HEK293 (cell line): Measurements from ENCODE around the gene KRT40.

Source experiments
- CTCF ChIA-PET: fragments of 350-600 bp; formaldehyde crosslinking; extraction: SDS; loops from one replicate; lab custom pipeline; 2021; ENCODE audit warnings: antibody characterized with exemption; lab: Yijun Ruan, JAX
- POLR2A ChIA-PET: fragments of 300-600 bp; formaldehyde crosslinking; extraction: SDS; loops from one replicate; lab custom pipeline; 2020; ENCODE audit warnings: antibody characterized with exemption, inconsistent platforms; lab: Yijun Ruan, JAX
- H3K27ac ChIP-seq: fragments of 200-500 bp; sonication (Bioruptor generic); 2 replicates; pipeline ENCODE4 v1.5.1; 2014; ENCODE audit warnings: low read depth, low read length, control low read depth, inconsistent platforms; ENCODE audit errors: extremely low read depth
- H3K36me3 ChIP-seq, 2 experiments: fragments of 200-500 bp in 1 of 2; sonication (Bioruptor generic) in 1 of 2; 1 replicate in 1 of 2; 2 replicates in 1 of 2; pipeline ENCODE4 v1.5.1; 2014 to 2017; ENCODE audit warnings: inconsistent platforms in 2 of 2, low read length in 2 of 2; ENCODE audit not compliant: control insufficient read depth in 2 of 2, insufficient read depth in 1 of 2
- H3K4me1 ChIP-seq: fragments of 200-500 bp; sonication (Bioruptor generic); 2 replicates; pipeline ENCODE4 v1.5.1; 2014; ENCODE audit warnings: mild to moderate bottlenecking, low read length, inconsistent platforms; ENCODE audit not compliant: control insufficient read depth, insufficient read depth
- H3K4me3 ChIP-seq: 2 replicates; pipeline ENCODE4 v1.5.1; 2011; ENCODE audit warnings: low read depth, mild to moderate bottlenecking, control low read depth, low read length, moderate library complexity
- H3K9me3 ChIP-seq: fragments of 200-500 bp; sonication (Bioruptor generic); 2 replicates; pipeline ENCODE4 v1.5.1; 2014; ENCODE audit warnings: low read depth, low read length, inconsistent platforms; ENCODE audit not compliant: control insufficient read depth, insufficient read depth
- ATF2 ChIP-seq: fragments of 450-650 bp; formaldehyde crosslinking; IDR thresholded peaks from 2 replicates; pipeline ENCODE4 v1.5.1; 2016; ENCODE audit warnings: missing biosample characterization, missing genetic modification characterization, low read depth
- BCL11A ChIP-seq: fragments of 450-650 bp; formaldehyde crosslinking; IDR thresholded peaks from 2 replicates; pipeline ENCODE4 v1.5.1; 2016; ENCODE audit warnings: low read depth, missing biosample characterization, missing genetic modification characterization
- BCL11B ChIP-seq: fragments of 450-650 bp; formaldehyde crosslinking; IDR thresholded peaks from 2 replicates; pipeline ENCODE4 v1.5.1; 2016; ENCODE audit warnings: low read depth, missing biosample characterization, missing genetic modification characterization
- HIC1 ChIP-seq: fragments of 450-650 bp; formaldehyde crosslinking; IDR thresholded peaks from 2 replicates; pipeline ENCODE4 v1.5.1; 2016; ENCODE audit warnings: missing biosample characterization, missing genetic modification characterization
- IKZF3 ChIP-seq: fragments of 450-650 bp; IDR thresholded peaks from 2 replicates; pipeline ENCODE4 v1.5.0; 2018; ENCODE audit warnings: missing biosample characterization, mild to moderate bottlenecking, missing genetic modification characterization, moderate library complexity
- RBAK ChIP-seq: fragments of 450-650 bp; formaldehyde crosslinking; IDR thresholded peaks from 2 replicates; pipeline ENCODE4 v1.5.1; 2016; ENCODE audit warnings: missing biosample characterization, missing genetic modification characterization
- SCRT1 ChIP-seq: fragments of 450-650 bp; formaldehyde crosslinking; IDR thresholded peaks from 2 replicates; pipeline ENCODE4 v1.5.1; 2016; ENCODE audit warnings: missing biosample characterization, missing genetic modification characterization, borderline replicate concordance
- SP7 ChIP-seq: fragments of 450-650 bp; formaldehyde crosslinking; IDR thresholded peaks from 2 replicates; pipeline ENCODE4 v1.5.1; 2016; ENCODE audit warnings: missing biosample characterization, missing genetic modification characterization
- ZBTB20 ChIP-seq: fragments of 450-650 bp; formaldehyde crosslinking; IDR thresholded peaks from 2 replicates; pipeline ENCODE4 v1.5.1; 2016; ENCODE audit warnings: missing biosample characterization, missing genetic modification characterization
- ZBTB26 ChIP-seq: fragments of 450-650 bp; formaldehyde crosslinking; optimal IDR thresholded peaks from 2 replicates; pipeline ENCODE3; 2016; ENCODE audit warnings: missing biosample characterization, mild to moderate bottlenecking, missing genetic modification characterization
- ZBTB6 ChIP-seq: fragments of 450-650 bp; formaldehyde crosslinking; IDR thresholded peaks from 2 replicates; pipeline ENCODE4 v1.5.1; 2017; ENCODE audit warnings: missing biosample characterization, missing genetic modification characterization
- ZFP37 ChIP-seq: fragments of 450-650 bp; formaldehyde crosslinking; IDR thresholded peaks from 2 replicates; pipeline ENCODE4 v1.5.1; 2016; ENCODE audit warnings: missing biosample characterization, missing genetic modification characterization
- ZNF157 ChIP-seq: fragments of 450-650 bp; formaldehyde crosslinking; IDR thresholded peaks from 2 replicates; pipeline ENCODE4 v1.5.1; 2016; ENCODE audit warnings: missing biosample characterization, missing genetic modification characterization
- ZNF169 ChIP-seq: fragments of 450-650 bp; formaldehyde crosslinking; IDR thresholded peaks from 2 replicates; pipeline ENCODE4 v1.5.1; 2016; ENCODE audit warnings: missing biosample characterization, missing genetic modification characterization
- ZNF423 ChIP-seq: fragments of 450-650 bp; formaldehyde crosslinking; IDR thresholded peaks from 2 replicates; pipeline ENCODE4 v1.5.1; 2016; ENCODE audit warnings: missing biosample characterization, missing genetic modification characterization
- ZNF48 ChIP-seq: fragments of 450-650 bp; formaldehyde crosslinking; IDR thresholded peaks from 2 replicates; pipeline ENCODE4 v1.5.1; 2016; ENCODE audit warnings: missing biosample characterization, missing genetic modification characterization
- ZNF530 ChIP-seq: fragments of 450-650 bp; formaldehyde crosslinking; IDR thresholded peaks from 2 replicates; pipeline ENCODE4 v1.5.1; 2016; ENCODE audit warnings: low read depth, missing biosample characterization, missing genetic modification characterization
- ZNF548 ChIP-seq: fragments of 450-650 bp; formaldehyde crosslinking; IDR thresholded peaks from 2 replicates; pipeline ENCODE4 v1.5.1; 2016; ENCODE audit warnings: missing biosample characterization, missing genetic modification characterization
- ZNF560 ChIP-seq: fragments of 450-650 bp; formaldehyde crosslinking; IDR thresholded peaks from 2 replicates; pipeline ENCODE4 v1.5.1; 2017; ENCODE audit warnings: missing biosample characterization, missing genetic modification characterization, borderline replicate concordance
- ZNF600 ChIP-seq: fragments of 450-650 bp; formaldehyde crosslinking; IDR thresholded peaks from 2 replicates; pipeline ENCODE4 v1.5.1; 2016; ENCODE audit warnings: missing biosample characterization, missing genetic modification characterization
- ZNF629 ChIP-seq: fragments of 450-650 bp; formaldehyde crosslinking; IDR thresholded peaks from 2 replicates; pipeline ENCODE4 v1.5.1; 2017; ENCODE audit warnings: missing biosample characterization, missing genetic modification characterization
- ZNF670 ChIP-seq: fragments of 450-650 bp; formaldehyde crosslinking; IDR thresholded peaks from 2 replicates; pipeline ENCODE4 v1.5.1; 2016; ENCODE audit warnings: missing biosample characterization, missing genetic modification characterization, low read depth
- ZXDB ChIP-seq: fragments of 450-650 bp; formaldehyde crosslinking; IDR thresholded peaks from 2 replicates; pipeline ENCODE4 v1.5.1; 2016; ENCODE audit warnings: missing biosample characterization, missing genetic modification characterization

Gene KRT40

GRCh38 chr17:40981115-40981514 is 3.0 kb downstream of the KRT40 start:
- H3K4me1 ChIP-seq = no peaks in the 10 kb centered on the region
- POLR2A ChIA-PET = no interaction called here
- CTCF ChIA-PET = interaction anchor here (0.6 to 0.8 kb wide), 3 partner anchors 17 to 571 kb away, joined by 3 read pairs; no protein-coding TSS in a partner anchor
- no peak overlapping the region for H3K4me3 ChIP-seq
- H3K27ac ChIP-seq = no peak overlapping the region
- H3K36me3 ChIP-seq = no peaks in the 10 kb centered on the region
- no peak for TF ChIP-seq ZNF548 (tag by site-specific recombination)
- TF ChIP-seq ATF2 (tag by site-specific recombination) = no peak
- H3K9me3 ChIP-seq = no peaks in the 10 kb centered on the region

- Histone ChIP-seq H3K36me3 (no peaks in the 10 kb centered on the region), H3K4me1 (no peaks in the 10 kb centered on the region), H3K27ac (no peak overlapping the region), H3K9me3 (no peaks in the 10 kb centered on the region), H3K4me3 (no peak overlapping the region)
- POLR2A ChIA-PET = no interaction called here
- TF ChIP-seq ZXDB (tag by site-specific recombination) (no peak), ZNF560 (tag by site-specific recombination) (no peak), ZNF600 (tag by site-specific recombination) (no peak), ZBTB26 (tag by site-specific recombination) (no peak), ZBTB20 (tag by site-specific recombination) (no peak), RBAK (tag by site-specific recombination) (no peak)
- CTCF ChIA-PET = interaction anchor here (0.8 kb wide), 2 partner anchors 16 to 572 kb away, joined by 3 read pairs; no protein-coding TSS in a partner anchor
Measured at GRCh38 chr17:40980596-40980995, 3.5 kb downstream of the KRT40 start.

GRCh38 chr17:40980117-40980516 is 4.0 kb downstream of the KRT40 start:
- Histone ChIP-seq H3K27ac (no peak overlapping the region), H3K4me3 (no peak overlapping the region), H3K4me1 (no peaks in the 10 kb centered on the region), H3K9me3 (no peaks in the 10 kb centered on the region), H3K36me3 (no peaks in the 10 kb centered on the region)
- ChIA-PET CTCF (interaction anchor here (0.6 to 0.8 kb wide), 4 partner anchors 16 to 598 kb away, joined by 3 read pairs; no protein-coding TSS in a partner anchor), POLR2A (no interaction called here)
- TF ChIP-seq HIC1 (tag by site-specific recombination) (no peak), ZFP37 (tag by site-specific recombination) (no peak)

GRCh38 chr17:40978575-40979151 is 5.5 kb downstream of the KRT40 start:
- H3K4me3 ChIP-seq = no peak overlapping the region
- H3K9me3 ChIP-seq = no peaks in the 10 kb centered on the region
- H3K4me1 ChIP-seq = no peaks in the 10 kb centered on the region
- CTCF ChIA-PET = no interaction called here
- no peak overlapping the region for H3K27ac ChIP-seq
- H3K36me3 ChIP-seq = no peaks in the 10 kb centered on the region
- POLR2A ChIA-PET = no interaction called here
- TF ChIP-seq ZBTB6 (tag by site-specific recombination) = no peak
- TF ChIP-seq BCL11B (tag by site-specific recombination) = no peak
- TF ChIP-seq BCL11A (tag by site-specific recombination) = no peak
- TF ChIP-seq IKZF3 (tag by site-specific recombination) = no peak
- no peak for TF ChIP-seq ZNF530 (tag by site-specific recombination)
- TF ChIP-seq ZNF157 (tag by site-specific recombination) = no peak
- TF ChIP-seq ZNF629 (tag by site-specific recombination) = no peak
- TF ChIP-seq RBAK (tag by site-specific recombination) = no peak
- TF ChIP-seq ZNF169 = no peak
- no peak for TF ChIP-seq SCRT1 (tag by site-specific recombination)
- TF ChIP-seq ZNF670 (tag by site-specific recombination) = no peak
- no peak for TF ChIP-seq SP7 (tag by site-specific recombination)
- TF ChIP-seq ZNF48 (tag by site-specific recombination) = no peak
- TF ChIP-seq ZNF423 (tag by site-specific recombination) = no peak
